ENCODE results near the gene PLXNA4.
A peak's percentile ranks its signal among the peaks of the same experiment; 100 is the strongest.

Gene PLXNA4

DNA sequence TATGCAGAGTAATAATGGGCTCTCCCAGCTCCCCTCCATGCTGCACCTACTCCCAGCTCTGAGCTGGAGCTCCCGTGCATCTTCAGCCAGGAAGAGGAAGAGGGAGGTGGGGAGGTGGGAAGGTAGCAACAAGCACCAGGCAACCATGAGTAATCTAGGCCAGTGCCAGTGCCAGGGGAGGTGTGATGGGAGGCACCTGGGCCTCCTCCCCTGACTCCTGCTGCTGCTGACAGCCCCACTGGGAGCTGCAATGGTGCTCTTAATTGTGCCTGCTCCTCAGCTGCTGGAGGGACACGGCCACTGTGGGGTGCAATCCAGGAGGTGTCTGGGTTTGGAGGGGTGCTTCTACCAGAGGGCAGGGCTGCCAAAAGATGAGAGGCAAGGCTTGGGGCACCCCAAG lies 243.0 kb downstream of the PLXNA4 start:
- FAIRE-seq (no peak), DNase-seq (ENCODE audit: insufficient read length, low spot score) (no peak)
- TF ChIP-seq PAX5 (IDR thresholded peaks at IDR 0.05; ENCODE audit: insufficient read depth, low read length, severe bottlenecking) = no peak

DNA sequence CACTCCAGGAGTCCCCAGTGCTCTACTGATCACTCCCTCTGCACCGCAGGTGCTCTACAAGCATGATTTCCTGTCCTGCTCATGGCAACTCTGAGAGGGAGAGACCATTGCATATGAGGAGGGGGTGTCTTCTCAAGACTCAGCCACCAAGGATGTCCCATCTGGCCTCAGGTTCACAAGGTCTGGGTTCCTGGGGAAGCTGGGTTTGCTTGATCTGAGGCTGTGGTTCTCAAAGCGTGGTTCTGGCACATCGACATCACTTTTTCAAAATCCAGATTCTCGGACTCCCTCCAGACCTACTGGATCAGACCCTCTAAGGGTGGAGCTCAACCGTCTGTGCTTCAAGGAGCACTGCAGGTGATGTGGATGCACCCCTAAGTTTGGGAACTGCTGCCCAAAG lies 247.5 kb downstream of the PLXNA4 start:
- DNase-seq (ENCODE audit: insufficient read length, low spot score) (no peak), FAIRE-seq (no peak)
- no peak for TF ChIP-seq POU2F2 (IDR thresholded peaks at IDR 0.05; ENCODE audit: low read depth, low read length)
- no peak for TF ChIP-seq SPI1 (IDR thresholded peaks at IDR 0.05; ENCODE audit: low read depth, low read length)

- TF ChIP-seq SPI1 (IDR thresholded peaks at IDR 0.05; ENCODE audit: low read depth, low read length) (no peak), TAF1 (IDR thresholded peaks at IDR 0.05; ENCODE audit: low read depth, low read length) (no peak), POLR2A (IDR thresholded peaks at IDR 0.05; ENCODE audit: low read depth, low read length) (no peak), POU2F2 (IDR thresholded peaks at IDR 0.05; ENCODE audit: low read depth, low read length) (no peak), PAX5 (IDR thresholded peaks at IDR 0.05; ENCODE audit: insufficient read depth, low read length, severe bottlenecking) (no peak), POLR2AphosphoS5 (IDR thresholded peaks at IDR 0.05; ENCODE audit: low read depth, low read length) (no peak)
- no peak for FAIRE-seq
- no peak for DNase-seq (ENCODE audit: insufficient read length, low spot score)
Measured at GRCh38 chr7:132328047-132328620, 248.1 kb downstream of the PLXNA4 start.

GRCh38 chr7:132326878-132327589 lies 249.2 kb downstream of the PLXNA4 start:
- no peak for FAIRE-seq
- no peak for TF ChIP-seq POLR2A (IDR thresholded peaks at IDR 0.05; ENCODE audit: low read depth, low read length)
- no peak for TF ChIP-seq PAX5 (IDR thresholded peaks at IDR 0.05; ENCODE audit: insufficient read depth, low read length, severe bottlenecking)
- no peak for TF ChIP-seq SPI1 (IDR thresholded peaks at IDR 0.05; ENCODE audit: low read depth, low read length)
- TF ChIP-seq TAF1 (IDR thresholded peaks at IDR 0.05; ENCODE audit: low read depth, low read length) = no peak
- TF ChIP-seq POU2F2 (IDR thresholded peaks at IDR 0.05; ENCODE audit: low read depth, low read length) = no peak
- TF ChIP-seq POLR2AphosphoS5 (IDR thresholded peaks at IDR 0.05; ENCODE audit: low read depth, low read length) = no peak
- no peak for DNase-seq (ENCODE audit: insufficient read length, low spot score)

DNA sequence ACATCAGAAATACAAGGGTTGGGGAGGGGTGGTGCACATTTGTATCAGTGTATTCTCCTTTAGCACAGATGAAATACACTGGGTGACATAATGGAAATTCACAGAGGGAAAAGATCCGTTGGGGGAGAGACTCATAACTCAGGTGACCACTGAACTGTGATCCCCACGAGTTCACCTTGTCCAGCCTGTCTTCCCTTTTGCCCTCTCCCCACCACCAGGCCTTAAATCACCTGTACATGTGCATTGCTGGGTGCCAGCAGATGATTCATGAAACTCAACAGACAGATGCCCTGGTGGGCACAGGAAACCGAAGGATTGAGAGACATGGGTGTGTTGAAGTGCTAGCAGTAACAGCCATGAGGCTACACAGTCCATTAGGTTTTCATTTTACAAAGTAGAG lies 253.3 kb downstream of the PLXNA4 start:
- FAIRE-seq (no peak), DNase-seq (ENCODE audit: insufficient read length, low spot score) (no peak)
- TF ChIP-seq TAF1 (IDR thresholded peaks at IDR 0.05; ENCODE audit: low read depth, low read length) (no peak), POLR2AphosphoS5 (IDR thresholded peaks at IDR 0.05; ENCODE audit: low read depth, low read length) (no peak), SPI1 (IDR thresholded peaks at IDR 0.05; ENCODE audit: low read depth, low read length) (no peak), POU2F2 (IDR thresholded peaks at IDR 0.05; ENCODE audit: low read depth, low read length) (no peak), PAX5 (IDR thresholded peaks at IDR 0.05; ENCODE audit: insufficient read depth, low read length, severe bottlenecking) (no peak), POLR2A (IDR thresholded peaks at IDR 0.05; ENCODE audit: low read depth, low read length) (no peak)

DNA sequence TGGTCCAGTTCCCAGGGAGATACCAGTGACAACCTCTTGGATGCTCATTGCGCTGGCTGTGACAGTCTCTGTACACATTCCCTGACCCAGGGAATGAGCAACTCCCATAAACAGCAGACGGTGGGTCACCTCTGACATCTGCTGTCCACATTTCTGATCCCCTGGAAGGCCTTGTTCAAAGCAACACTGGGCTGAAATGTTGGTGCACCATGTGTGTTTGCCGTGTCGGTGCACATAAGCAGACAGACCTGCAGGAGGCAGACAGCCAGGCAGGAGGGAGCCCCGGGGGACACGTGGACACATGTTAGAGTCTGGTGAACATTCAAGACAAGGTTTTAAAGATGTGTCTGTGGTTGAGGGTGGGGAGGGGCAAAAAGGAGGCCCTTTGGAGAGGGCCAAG lies 254.9 kb downstream of the PLXNA4 start:
- TF ChIP-seq PAX5 (IDR thresholded peaks at IDR 0.05; ENCODE audit: insufficient read depth, low read length, severe bottlenecking) = no peak
- TF ChIP-seq SPI1 (IDR thresholded peaks at IDR 0.05; ENCODE audit: low read depth, low read length) = no peak
- no peak for TF ChIP-seq POLR2AphosphoS5 (IDR thresholded peaks at IDR 0.05; ENCODE audit: low read depth, low read length)
- TF ChIP-seq POU2F2 (IDR thresholded peaks at IDR 0.05; ENCODE audit: low read depth, low read length) = no peak
- TF ChIP-seq TAF1 (IDR thresholded peaks at IDR 0.05; ENCODE audit: low read depth, low read length) = no peak
- no peak for TF ChIP-seq POLR2A (IDR thresholded peaks at IDR 0.05; ENCODE audit: low read depth, low read length)
- DNase-seq (ENCODE audit: insufficient read length, low spot score) (no peak), FAIRE-seq (no peak)

GRCh38 chr7:132319481-132319880 lies 256.8 kb downstream of the PLXNA4 start:
- DNase-seq (ENCODE audit: insufficient read length, low spot score) (no peak), FAIRE-seq (no peak)
- no peak for TF ChIP-seq POU2F2 (IDR thresholded peaks at IDR 0.05; ENCODE audit: low read depth, low read length)
- TF ChIP-seq PAX5 (IDR thresholded peaks at IDR 0.05; ENCODE audit: insufficient read depth, low read length, severe bottlenecking) = no peak
- no peak for TF ChIP-seq POLR2AphosphoS5 (IDR thresholded peaks at IDR 0.05; ENCODE audit: low read depth, low read length)
- no peak for TF ChIP-seq TAF1 (IDR thresholded peaks at IDR 0.05; ENCODE audit: low read depth, low read length)
- no peak for TF ChIP-seq SPI1 (IDR thresholded peaks at IDR 0.05; ENCODE audit: low read depth, low read length)
- TF ChIP-seq POLR2A (IDR thresholded peaks at IDR 0.05; ENCODE audit: low read depth, low read length) = no peak

- DNase-seq (ENCODE audit: insufficient read length, low spot score) (peak; percentile 69), FAIRE-seq (peak; percentile 91)
- no peak for TF ChIP-seq TAF1 (IDR thresholded peaks at IDR 0.05; ENCODE audit: low read depth, low read length)
- no peak for TF ChIP-seq PAX5 (IDR thresholded peaks at IDR 0.05; ENCODE audit: insufficient read depth, low read length, severe bottlenecking)
- no peak for TF ChIP-seq POLR2AphosphoS5 (IDR thresholded peaks at IDR 0.05; ENCODE audit: low read depth, low read length)
- TF ChIP-seq POU2F2 (IDR thresholded peaks at IDR 0.05; ENCODE audit: low read depth, low read length) = no peak
Measured at GRCh38 chr7:132318352-132319318, 257.6 kb downstream of the PLXNA4 start.

DNA sequence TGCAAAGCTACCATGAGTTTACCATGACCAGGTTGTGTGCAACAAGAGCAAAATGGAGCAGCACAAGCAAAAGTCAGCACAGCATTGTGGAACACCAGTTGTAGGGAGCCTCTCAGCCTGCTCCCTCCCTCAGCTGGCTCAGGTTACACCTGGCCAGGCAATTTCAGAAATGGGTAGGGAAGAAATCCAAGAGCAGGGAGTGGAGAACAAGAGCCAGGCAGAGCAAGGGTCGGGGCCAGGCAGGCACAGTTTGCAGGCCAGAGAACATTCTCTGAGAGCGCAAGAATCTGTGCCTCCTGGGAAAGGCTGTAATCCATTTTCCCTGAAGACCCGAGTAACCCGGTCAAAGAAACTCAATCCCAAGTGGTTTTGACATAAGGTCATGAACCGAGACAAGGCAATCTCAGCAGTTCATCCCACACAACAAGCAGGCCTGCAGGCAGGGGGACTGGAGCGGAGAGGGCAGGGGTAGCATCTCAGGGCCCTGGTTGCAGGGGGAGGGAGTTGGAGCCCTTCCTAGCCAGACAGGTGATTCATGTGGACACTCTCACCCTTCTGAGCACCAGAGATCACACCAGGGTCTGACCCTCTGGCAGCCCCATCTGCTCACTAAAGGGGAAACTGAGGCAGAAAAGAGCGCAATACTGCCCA lies 258.4 kb downstream of the PLXNA4 start:
- TF ChIP-seq PAX5 (IDR thresholded peaks at IDR 0.05; ENCODE audit: insufficient read depth, low read length, severe bottlenecking) (no peak), POU2F2 (IDR thresholded peaks at IDR 0.05; ENCODE audit: low read depth, low read length) (no peak), POLR2AphosphoS5 (IDR thresholded peaks at IDR 0.05; ENCODE audit: low read depth, low read length) (no peak), POLR2A (IDR thresholded peaks at IDR 0.05; ENCODE audit: low read depth, low read length) (no peak), TAF1 (IDR thresholded peaks at IDR 0.05; ENCODE audit: low read depth, low read length) (no peak), SPI1 (IDR thresholded peaks at IDR 0.05; ENCODE audit: low read depth, low read length) (no peak)
- FAIRE-seq (no peak), DNase-seq (ENCODE audit: insufficient read length, low spot score) (no peak)
